AG09319 (cell line): Measurements from ENCODE around the gene NFIX.
A peak's percentile ranks its signal among the peaks of the same experiment; 100 is the strongest.
"Not testable (repeated sequence)": the region's sequence is repeated elsewhere in the genome, so short reads cannot be mapped to it uniquely, and the experiment has no call there.

Source experiments
- DNase-seq: peaks from one replicate; pipeline ENCODE4 v3.0.0-alpha.2; 2010; ENCODE audit warnings: low read depth; ENCODE audit errors: extremely low read depth
- CTCF ChIP-seq: IDR thresholded peaks from 2 replicates; pipeline ENCODE4 v1.5.1; 2011; ENCODE audit warnings: low read depth, mild to moderate bottlenecking, inconsistent platforms, low read length, moderate library complexity

Gene NFIX

GRCh38 chr19:12955996-12956395, 39.3 kb upstream of the NFIX start:
- no peak for TF ChIP-seq CTCF

GRCh38 chr19:12956446-12957388, 38.6 kb upstream of the NFIX start, which contains the start of gene GADD45GIP1:
TSS of gene GADD45GIP1 (minus strand) at chr19:12957223. CDS start at chr19:12957212, 11 bp downstream.
- peak; percentile 44 for DNase-seq
- TF ChIP-seq CTCF: no peak

More at GRCh38 chr19:12955996-12956395, 39.3 kb upstream of the NFIX start:
- DNase-seq: no peak

- not testable (repeated sequence) for DNase-seq
These were observed 37.8 kb upstream of the NFIX start for GRCh38 chr19:12957389-12957952.

GRCh38 chr19:12959481-12959880, 35.8 kb upstream of the NFIX start:
- no peak for TF ChIP-seq CTCF

GRCh38 chr19:12965017-12965811, 30.1 kb upstream of the NFIX start:
- no peak for DNase-seq
- TF ChIP-seq CTCF: peak; percentile 86

More at GRCh38 chr19:12959481-12959880, 35.8 kb upstream of the NFIX start:
- DNase-seq: no peak

- DNase-seq: no peak
- TF ChIP-seq CTCF: no peak
These were observed 29.5 kb upstream of the NFIX start for GRCh38 chr19:12965812-12966135.

- DNase-seq: no peak
- TF ChIP-seq CTCF: no peak
These were observed 27.4 kb upstream of the NFIX start for GRCh38 chr19:12967907-12968306.
